Esophagus muscularis mucosa (tissue), 3 donors: Measurements from ENCODE around the gene TUBA4A.

Experiments used
- POLR2A ChIP-seq: fragments of 450-650 bp; IDR thresholded peaks from one replicate; pipeline ENCODE4 v1.6.1; 2017; ENCODE audit warnings: antibody characterized with exemption, moderate library complexity, mild to moderate bottlenecking, low read depth
- TF ChIP-seq, protein P1 (sequence below), 3 experiments: fragments of 200-600 bp in 2 of 3; fragments of 450-650 bp in 1 of 3; sonication (generic) in 2 of 3; IDR thresholded peaks; one replicate each; pipeline ENCODE4 v1.5.1; 2017 to 2019; ENCODE audit warnings: antibody characterized with exemption in 3 of 3, mild to moderate bottlenecking in 2 of 3, moderate library complexity in 1 of 3

DNA sequence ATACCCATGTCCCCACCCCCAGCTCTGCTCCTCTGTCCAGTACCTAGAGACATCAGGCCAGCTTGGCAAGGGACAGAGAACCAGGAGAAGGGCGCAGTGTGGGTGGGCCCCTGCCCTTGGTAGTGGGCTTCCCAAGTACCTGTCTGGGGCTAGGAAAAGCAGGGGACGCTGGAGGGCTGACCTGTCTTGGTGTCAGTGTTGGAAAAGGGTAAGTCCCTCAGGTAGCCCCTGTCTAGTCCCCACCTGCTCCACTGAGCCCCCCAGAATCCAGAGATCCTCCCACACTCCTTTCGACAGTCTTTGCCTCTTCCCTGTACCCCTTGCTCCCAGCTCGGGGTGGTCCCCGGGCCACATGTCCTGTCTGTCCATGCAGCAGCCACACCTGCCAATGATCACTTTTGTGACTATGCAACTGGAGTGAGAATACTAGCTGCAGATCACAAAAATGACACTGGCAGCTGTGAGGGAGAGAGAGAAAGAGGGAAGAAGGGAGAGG is 40.1 kb upstream of the TUBA4A start:
- TF ChIP-seq, protein P1, sequence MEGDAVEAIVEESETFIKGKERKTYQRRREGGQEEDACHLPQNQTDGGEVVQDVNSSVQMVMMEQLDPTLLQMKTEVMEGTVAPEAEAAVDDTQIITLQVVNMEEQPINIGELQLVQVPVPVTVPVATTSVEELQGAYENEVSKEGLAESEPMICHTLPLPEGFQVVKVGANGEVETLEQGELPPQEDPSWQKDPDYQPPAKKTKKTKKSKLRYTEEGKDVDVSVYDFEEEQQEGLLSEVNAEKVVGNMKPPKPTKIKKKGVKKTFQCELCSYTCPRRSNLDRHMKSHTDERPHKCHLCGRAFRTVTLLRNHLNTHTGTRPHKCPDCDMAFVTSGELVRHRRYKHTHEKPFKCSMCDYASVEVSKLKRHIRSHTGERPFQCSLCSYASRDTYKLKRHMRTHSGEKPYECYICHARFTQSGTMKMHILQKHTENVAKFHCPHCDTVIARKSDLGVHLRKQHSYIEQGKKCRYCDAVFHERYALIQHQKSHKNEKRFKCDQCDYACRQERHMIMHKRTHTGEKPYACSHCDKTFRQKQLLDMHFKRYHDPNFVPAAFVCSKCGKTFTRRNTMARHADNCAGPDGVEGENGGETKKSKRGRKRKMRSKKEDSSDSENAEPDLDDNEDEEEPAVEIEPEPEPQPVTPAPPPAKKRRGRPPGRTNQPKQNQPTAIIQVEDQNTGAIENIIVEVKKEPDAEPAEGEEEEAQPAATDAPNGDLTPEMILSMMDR (IDR thresholded peaks at IDR 0.05): no peak
- no peak for TF ChIP-seq POLR2A
